ENCODE measurements around the gene USP32.
"Not testable (repeated sequence)": the region's sequence is repeated elsewhere in the genome, so short reads cannot be mapped to it uniquely, and the experiment has no call there.

DNA sequence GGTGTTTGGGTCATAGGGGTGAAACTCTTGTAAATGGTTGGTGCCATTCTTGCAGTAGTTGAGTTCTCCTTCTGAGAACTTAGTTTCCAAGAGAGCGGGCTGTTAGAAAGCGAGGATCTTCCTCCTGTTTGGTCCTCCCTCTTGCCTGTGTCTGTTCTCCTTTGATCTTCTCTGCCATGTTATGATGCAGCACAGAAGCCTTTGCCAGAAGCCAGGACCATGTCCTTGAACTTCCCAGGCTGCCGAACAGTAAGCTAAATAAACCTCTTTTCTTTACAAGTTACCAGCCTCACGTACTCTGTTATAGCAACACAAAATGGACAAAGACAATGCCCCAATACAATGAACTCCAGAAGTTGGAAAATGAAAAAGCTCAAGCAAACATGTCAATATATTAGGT, 201.9 kb downstream of the USP32 start:
- TF ChIP-seq, protein P1, sequence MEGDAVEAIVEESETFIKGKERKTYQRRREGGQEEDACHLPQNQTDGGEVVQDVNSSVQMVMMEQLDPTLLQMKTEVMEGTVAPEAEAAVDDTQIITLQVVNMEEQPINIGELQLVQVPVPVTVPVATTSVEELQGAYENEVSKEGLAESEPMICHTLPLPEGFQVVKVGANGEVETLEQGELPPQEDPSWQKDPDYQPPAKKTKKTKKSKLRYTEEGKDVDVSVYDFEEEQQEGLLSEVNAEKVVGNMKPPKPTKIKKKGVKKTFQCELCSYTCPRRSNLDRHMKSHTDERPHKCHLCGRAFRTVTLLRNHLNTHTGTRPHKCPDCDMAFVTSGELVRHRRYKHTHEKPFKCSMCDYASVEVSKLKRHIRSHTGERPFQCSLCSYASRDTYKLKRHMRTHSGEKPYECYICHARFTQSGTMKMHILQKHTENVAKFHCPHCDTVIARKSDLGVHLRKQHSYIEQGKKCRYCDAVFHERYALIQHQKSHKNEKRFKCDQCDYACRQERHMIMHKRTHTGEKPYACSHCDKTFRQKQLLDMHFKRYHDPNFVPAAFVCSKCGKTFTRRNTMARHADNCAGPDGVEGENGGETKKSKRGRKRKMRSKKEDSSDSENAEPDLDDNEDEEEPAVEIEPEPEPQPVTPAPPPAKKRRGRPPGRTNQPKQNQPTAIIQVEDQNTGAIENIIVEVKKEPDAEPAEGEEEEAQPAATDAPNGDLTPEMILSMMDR (IDR thresholded peaks at IDR 0.05; ENCODE audit: control extremely low read depth in 1 of 3, insufficient read depth in 1 of 3, low read depth in 1 of 3, low read length in 3 of 3), result not testable (repeated sequence)
- not testable (repeated sequence) for TF ChIP-seq JUN (IDR thresholded peaks at IDR 0.05; ENCODE audit: low read depth, low read length); SUZ12 (IDR thresholded peaks at IDR 0.05; ENCODE audit: low read length); SIN3A (conservative IDR thresholded peaks at IDR 0.05 in 1 of 2, IDR thresholded peaks at IDR 0.05 in 1 of 2; ENCODE audit: low read depth in 1 of 2, low read length in 2 of 2); EZH2 (IDR thresholded peaks at IDR 0.05; ENCODE audit: low read depth, low read length, severe bottlenecking); POLR2A (IDR thresholded peaks at IDR 0.05; ENCODE audit: control extremely low read depth in 1 of 2, low read depth in 2 of 2, low read length in 2 of 2); EP300 (IDR thresholded peaks at IDR 0.05; ENCODE audit: borderline replicate concordance in 1 of 2, low read depth in 2 of 2, low read length in 2 of 2); JUND (IDR thresholded peaks at IDR 0.05; ENCODE audit: low read length)
